HG03520 (cell line): Measurements from ENCODE around the gene DIMT1.
A peak's percentile ranks its signal among the peaks of the same experiment; 100 is the strongest.

Source experiments
- ATAC-seq: cut with Tn5 transposase; IDR thresholded peaks from one replicate; pipeline ENCODE4 v1.9.1; 2021; ENCODE audit warnings: mild to moderate bottlenecking, moderate library complexity; ENCODE audit not compliant: unreplicated experiment

The DIMT1 gene

DNA sequence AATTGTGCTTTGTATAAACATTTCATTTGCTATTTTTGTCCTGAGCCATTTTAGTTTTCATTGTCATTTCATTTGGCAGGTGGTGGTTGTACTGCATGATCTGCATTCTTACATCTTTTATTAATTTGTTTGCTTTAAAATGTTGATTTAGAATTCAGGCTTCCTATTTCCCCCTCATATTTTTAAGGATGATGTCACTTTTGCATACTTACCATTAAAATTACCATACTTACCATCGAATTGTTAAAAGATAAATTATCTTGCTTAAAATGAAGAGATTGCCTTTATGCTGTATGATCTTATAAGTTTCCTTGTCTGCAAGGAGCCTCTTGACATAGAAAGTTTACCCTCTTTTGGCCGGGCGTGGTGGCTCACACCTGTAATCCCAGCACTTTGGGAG is 31.1 kb downstream of the DIMT1 start:
- no peak for ATAC-seq

DNA sequence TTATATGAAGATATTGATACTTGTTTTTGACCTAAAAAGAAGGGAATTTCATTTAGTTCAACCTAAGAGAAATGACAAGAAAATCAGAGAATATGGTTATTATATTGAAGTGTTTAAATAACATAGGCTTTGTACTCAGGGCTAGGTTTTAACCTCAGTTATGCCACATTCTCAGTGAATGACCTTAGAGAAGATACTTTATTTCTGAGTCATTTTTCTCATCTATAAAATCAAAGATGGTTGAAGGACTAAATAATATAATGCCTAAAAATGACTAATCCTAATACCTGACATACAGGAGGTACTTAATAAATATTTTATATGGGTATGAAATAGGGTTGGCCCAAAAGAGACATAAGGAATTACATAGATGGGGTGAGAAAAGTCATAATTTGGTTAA is 32.3 kb downstream of the DIMT1 start:
- no peak for ATAC-seq

DNA sequence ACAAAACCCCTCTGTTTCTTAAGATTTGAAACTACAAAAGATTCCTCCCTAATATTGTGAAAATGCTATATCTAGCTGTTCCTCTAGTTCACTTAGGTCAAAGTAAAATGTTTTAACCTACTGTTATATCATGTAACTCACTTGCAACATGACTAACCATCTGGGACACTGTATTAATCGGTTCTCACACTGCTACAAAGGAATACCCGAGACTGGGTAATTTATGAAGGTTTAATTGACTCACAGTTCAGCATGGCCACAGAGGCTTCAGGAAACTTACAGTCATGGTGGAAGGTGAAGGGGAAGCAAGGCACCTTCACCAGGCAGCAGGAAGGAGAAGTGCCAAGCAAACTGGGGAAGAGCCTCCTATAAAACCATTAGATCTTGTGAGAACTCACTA is 34.7 kb downstream of the DIMT1 start:
- no peak for ATAC-seq

DNA sequence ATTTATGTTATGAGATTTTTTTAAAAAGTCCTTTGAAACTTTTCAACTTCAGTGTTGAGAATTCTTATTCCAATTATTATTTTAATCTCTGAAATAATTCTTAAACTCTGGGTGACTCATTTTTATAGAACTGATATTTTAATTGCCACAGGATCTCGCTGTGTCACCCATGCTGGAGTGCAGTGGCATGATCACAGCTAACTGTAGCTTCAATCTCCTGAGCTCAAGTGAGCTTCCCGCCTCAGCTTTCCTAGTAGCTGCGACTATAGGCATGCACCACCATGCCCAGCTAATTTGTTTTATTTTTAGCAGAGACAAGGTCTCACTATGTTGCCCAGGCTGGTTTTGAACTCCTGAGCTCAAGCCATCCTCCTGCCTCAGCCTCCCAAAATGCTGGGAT is 41.0 kb downstream of the DIMT1 start:
- no peak for ATAC-seq

DNA sequence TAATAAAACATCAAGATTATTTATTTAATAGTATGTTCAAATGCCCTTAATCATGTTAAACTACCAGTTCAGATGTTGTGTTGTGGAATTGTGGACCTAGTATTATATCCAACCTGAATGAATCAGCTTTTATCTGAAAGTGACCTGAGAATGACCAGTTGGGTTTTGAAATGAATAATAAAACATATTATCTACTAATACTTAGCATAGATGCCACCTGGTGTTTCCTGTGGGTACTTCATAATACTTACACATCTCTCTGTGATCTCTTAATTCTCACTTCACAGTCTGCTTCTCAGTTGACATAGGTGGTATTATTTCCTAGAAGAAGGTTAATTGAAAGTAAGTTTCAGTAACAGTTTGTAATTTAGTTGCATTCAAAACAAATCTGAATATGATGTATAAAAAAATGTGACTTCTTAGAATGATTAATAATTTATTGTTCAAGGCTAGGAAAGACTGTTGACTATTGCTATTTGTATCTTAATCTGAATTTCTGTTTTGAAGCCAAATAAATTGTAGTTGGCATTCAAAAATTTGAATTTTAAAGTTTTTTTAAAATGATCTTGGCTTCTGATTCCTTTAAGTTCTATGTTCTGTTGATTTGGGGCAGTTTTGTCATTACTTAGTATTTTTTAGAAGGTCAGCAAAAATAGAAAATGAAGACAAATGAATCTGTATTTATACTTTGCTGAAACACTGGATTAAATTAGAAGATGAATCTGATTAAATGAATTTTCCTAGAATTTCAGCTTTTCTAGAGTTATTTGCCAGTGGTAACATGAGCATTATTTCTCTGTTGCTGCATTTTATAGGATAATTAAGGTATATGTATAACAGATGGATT is 49.5 kb downstream of the DIMT1 start:
- ATAC-seq = peak; percentile 73

DNA sequence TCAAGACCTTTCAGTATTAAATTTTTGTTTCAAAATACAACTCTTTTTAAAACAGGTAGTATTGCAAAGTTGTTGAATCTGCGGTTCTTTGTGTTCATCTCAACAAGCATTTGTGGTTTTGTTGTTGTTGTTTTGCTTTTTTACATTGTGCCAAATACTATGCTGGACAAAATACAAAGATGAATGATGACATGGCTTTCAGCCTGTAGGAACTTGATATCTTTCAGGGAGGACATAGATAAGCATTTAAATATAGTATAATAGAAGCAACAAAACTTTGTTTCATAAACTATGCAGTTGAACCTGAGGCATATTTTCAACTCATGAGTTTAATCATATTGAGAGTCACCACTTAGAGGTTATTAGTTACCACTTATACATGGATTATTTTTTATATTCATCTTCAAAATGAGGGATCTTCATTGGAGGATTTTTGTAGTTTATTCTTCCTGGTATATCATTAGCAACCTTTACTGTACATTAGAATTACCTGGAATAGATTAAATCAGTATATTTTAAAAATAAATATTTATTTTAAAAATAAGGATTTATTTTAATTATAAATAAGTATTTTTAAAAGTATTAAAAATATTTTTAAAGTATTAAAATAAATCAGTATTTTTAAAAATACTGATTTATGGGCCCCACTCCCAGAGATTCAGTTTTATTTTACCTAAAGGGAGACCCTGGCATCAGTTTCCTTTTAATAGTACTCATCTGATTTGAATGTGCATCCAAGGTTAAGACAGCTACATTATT is 54.8 kb downstream of the DIMT1 start:
- no peak for ATAC-seq

DNA sequence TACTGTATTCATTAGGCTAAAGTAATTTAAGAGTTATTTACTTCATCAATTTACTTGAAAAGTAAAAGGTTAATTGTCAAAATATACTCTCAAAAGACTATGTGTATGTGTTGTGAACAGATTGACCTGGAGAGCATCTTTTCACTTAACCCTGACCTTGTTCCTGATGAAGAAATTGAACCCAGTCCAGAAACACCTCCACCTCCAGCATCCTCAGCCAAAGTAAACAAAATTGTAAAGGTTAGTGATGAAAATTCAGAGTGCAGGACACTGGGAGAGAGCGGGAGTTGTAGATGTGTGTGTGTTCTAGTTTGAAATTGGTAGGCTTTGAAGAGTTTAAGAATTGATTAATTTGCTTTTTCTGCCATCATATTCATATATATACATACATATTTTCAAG is 55.8 kb downstream of the DIMT1 start:
- no peak for ATAC-seq

DNA sequence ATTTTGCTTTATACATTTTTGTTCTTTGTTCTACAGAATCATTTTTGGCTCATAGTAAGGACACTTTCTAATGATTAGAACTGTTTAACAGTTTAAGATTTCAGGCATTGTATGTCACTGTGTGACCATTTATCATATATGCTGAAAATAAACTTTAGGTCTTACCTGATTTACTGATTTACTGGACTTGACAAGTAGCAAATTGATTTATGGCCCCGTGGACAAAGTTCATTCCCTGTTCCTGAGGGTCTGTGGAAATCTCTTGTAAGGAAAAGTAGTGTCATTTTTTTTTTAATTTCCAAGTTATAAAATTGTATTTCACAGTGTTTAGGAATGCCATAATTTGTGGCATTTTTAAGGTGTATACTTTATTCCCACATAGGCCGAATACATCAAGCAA is 57.0 kb downstream of the DIMT1 start:
- ATAC-seq = no peak

DNA sequence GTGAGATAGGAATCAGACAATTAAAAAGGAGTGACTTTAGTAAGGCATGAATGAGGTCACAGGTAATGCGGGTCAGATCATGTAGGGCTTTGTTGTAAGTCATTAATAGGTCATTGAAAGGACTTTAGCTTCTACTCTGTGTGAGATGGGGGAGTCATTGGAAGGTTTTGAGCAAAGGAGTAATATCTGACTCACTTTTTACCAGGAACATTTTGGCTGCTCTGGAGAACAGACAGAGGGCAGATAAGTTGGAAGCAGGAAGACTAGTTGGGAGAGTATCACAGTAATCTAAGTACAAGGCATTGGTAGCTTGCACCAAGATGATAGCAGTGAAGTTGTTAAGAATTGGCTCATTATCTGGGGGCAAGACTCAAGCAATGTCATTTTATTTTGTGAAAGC is 60.3 kb downstream of the DIMT1 start:
- no peak for ATAC-seq

DNA sequence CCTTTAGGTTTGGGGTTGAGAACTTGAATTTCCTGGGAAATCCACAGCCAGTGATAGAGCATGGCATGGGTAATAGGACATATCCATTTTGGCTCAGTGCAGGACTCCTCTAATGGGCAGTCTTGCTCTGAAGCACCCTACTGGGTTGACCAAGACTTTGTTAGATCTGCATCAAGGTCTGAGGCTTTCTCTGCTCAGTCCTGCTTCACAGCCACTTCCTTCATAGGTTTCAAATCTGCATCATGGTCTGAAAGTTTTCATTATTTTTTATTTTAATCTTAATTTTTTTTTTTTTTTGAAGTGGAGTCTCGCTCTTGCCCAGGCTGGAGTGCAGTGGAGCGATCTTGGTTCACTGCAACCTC is 61.2 kb downstream of the DIMT1 start:
- no peak for ATAC-seq

DNA sequence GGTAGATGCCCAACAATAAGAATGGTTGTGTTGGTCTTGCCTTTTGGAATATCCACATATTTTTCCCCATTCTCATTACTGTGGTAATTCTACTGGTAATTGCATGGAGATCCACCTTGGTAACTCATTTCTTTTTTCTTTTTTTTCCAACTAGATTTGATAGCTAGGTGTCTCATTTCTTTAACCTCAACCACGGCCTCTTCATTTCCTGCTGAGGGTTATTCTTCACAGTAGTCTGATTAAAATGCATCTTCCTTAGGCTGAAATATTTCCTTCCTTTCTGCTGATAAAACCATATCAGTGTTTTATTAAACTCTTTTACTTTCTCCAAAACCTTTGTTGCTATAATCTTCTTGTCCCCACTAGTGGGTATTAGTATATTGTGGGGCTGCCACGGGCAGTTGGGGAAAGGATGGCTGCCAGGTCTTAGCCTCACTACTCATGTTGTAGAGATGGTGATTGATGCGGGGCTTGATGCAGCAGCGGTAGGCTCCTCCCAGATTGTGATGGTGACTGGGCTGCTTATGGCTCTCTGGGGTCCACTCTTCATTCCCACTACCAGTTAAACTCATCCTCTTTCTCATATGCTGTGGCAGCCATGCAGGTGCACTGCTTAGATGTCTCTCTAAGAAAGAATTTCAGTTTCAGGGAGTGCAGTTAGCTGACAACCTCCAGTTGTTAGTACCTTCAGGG is 61.8 kb downstream of the DIMT1 start:
- ATAC-seq = no peak

DNA sequence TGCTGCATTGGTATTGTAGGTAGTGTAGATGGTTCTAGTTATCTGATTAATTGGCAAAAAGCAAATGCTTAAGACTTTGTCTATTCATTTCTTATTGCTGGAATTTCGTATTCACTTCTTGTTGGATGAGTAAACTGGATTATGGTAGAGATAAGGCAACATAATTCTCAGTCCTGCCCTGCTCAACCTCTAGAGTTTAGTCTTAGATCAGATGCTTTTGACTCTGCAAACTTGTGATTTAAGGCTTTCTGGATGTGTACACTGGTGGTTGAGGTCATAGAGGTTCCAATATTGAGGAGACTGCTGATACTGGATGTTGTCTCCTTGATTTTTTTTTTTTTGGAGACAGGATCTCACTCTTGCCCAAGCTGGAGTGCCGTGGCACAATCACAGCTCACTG is 62.7 kb downstream of the DIMT1 start:
- ATAC-seq = no peak

DNA sequence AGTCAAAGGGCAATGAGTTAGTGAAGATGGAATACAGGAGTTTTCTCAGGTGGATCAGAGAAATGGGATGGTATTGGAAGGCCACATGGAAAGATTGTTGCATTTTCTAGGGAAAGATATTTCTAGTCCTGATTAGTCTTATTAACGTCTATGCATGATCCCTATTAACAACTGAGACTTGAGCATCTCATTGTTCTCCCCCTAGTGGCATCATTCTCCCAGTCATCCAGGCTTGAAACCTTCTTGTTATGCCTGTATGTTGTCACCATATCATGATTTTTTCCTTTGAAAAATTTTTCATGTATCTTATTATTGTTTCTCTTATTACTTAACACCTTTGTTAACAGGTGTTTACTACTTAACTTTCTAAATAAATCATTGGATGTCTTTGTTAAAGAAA is 63.3 kb downstream of the DIMT1 start:
- ATAC-seq = no peak
